GM23338 (cell line): ENCODE data around the gene DCTN5.

Experiments
- CTCF ChIP-seq, 2 experiments: fragments of 200-600 bp in 1 of 2; sonication (generic) in 1 of 2; conservative IDR thresholded peaks; 2 replicates each; pipeline versions ENCODE4 v1.5.1 to v1.6.1; 2016 to 2017; ENCODE audit warnings: antibody characterized with exemption in 2 of 2, low read depth in 2 of 2, mild to moderate bottlenecking in 2 of 2, moderate library complexity in 1 of 2
- EZH2 ChIP-seq: fragments of 200-600 bp; sonication (generic); IDR thresholded peaks from one replicate; pipeline ENCODE4 v1.8.0; 2017; ENCODE audit warnings: antibody characterized with exemption, mild to moderate bottlenecking, low read depth; ENCODE audit not compliant: unreplicated experiment
- NANOG ChIP-seq: IDR thresholded peaks from 2 replicates; pipeline ENCODE4 v1.6.1; 2016; ENCODE audit warnings: antibody characterized with exemption, borderline replicate concordance
- POLR2AphosphoS5 ChIP-seq: IDR thresholded peaks from 2 replicates; pipeline ENCODE4 v1.6.1; 2016; ENCODE audit warnings: antibody characterized with exemption, low read depth
- REST ChIP-seq: IDR thresholded peaks from one replicate; pipeline ENCODE4 v1.6.1; 2018; ENCODE audit warnings: antibody characterized with exemption; ENCODE audit not compliant: unreplicated experiment
- ZNF114 ChIP-seq: fragments of 250-450 bp; sonication (Bioruptor Pico); IDR thresholded peaks from 2 replicates; pipeline ENCODE4 v1.5.0; 2020; ENCODE audit warnings: mild to moderate bottlenecking, moderate library complexity

- no peak for TF ChIP-seq CTCF (conservative IDR thresholded peaks at IDR 0.05; ENCODE audit: low read depth in 2 of 2)
- no peak for TF ChIP-seq NANOG
- no peak for TF ChIP-seq EZH2
- no peak for TF ChIP-seq POLR2AphosphoS5
- TF ChIP-seq ZNF114 = no peak
- no peak for TF ChIP-seq REST
These were observed 38.2 kb downstream of the DCTN5 start for GRCh38 chr16:23679274-23679985.
